GM18951 (cell line): Measurements from ENCODE around the gene DYNLT2.
"Not testable (repeated sequence)": the region's sequence is repeated elsewhere in the genome, so short reads cannot be mapped to it uniquely, and the experiment has no call there.

Source experiments
- POLR2A ChIP-seq: IDR thresholded peaks from 4 replicates; pipeline ENCODE4 v1.6.1; 2011; ENCODE audit warnings: mild to moderate bottlenecking; ENCODE audit not compliant: insufficient read length, insufficient read depth; ENCODE audit errors: extremely low read depth
- in situ Hi-C: fragments of 300-500 bp; cut with MboI; formaldehyde crosslinking; loops from one replicate; pipeline ENCODE4 v1.12.0; 2022; ENCODE audit warnings: low sequenced_read_pairs, mixed read lengths, inconsistent platforms; ENCODE audit not compliant: unreplicated experiment

Gene DYNLT2

DNA sequence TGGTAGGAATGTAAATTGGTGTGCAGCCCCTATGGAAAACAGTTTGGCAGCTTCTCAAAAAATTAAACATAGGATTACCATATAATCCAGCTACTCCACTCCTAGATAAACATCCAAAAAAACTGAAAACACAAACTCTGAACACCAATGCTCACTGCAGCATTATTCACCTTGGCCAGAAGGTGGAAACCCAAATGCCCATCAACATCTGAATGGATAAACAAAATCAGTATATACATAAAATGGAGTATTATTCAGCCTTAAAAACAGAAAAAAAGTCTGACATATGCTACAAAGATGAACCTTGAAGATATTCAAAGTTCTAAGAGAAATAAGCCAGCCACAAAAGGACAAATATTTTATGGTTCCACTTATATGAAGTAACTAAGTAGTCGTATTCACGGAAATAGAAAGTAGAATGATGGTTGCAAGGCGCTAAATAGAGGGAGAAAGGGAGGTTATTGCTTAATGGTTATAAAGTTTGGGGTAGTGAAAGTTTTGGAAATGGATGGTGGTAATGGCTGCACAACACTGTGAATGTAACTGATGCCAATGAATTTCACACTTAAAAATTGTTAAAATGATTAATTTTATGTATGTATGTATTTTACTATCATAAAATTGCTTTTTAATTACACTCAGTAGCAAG lies 31.0 kb downstream of the DYNLT2 start:
- in situ Hi-C loops, result no loop called here
- TF ChIP-seq POLR2A, result no peak

DNA sequence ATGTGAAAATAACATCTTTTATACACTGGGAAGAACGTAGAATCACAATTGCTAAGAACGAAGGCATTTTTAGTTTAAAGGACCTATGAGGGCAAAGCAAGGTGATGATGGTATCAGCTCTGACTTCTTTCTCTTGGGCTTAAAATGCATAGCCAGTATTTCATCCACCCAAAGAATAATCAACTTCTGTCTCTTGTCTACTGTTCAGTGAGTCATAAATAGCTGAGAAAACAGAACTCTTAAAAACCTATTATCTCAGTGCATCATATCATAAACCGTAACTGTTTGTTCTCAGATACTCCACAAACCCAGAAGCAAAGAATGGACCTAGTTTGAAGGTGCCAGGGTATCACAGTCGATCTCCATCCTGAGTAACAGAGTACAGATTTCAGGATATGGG lies 32.3 kb downstream of the DYNLT2 start:
- no peak for TF ChIP-seq POLR2A
- in situ Hi-C loops, result no loop called here

DNA sequence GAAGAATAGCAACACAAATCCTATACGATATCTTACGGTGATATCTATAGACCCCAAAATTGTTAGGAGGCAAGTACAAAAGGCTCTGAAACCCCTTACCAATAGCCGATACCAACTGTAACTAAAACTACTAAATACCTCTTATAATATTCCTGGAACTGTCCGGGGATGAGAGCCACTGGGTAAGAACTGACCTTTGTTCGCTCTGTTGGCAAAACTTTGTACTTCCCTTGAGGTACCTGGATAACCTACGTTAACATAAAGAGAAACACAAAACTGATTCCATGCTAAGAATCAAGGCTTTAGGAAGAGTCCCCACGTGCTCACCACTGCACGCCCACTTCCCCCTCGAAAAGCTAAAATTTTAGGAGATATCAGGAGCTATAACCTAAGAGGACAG lies 36.8 kb downstream of the DYNLT2 start:
- in situ Hi-C loops, result no loop called here
- no peak for TF ChIP-seq POLR2A

DNA sequence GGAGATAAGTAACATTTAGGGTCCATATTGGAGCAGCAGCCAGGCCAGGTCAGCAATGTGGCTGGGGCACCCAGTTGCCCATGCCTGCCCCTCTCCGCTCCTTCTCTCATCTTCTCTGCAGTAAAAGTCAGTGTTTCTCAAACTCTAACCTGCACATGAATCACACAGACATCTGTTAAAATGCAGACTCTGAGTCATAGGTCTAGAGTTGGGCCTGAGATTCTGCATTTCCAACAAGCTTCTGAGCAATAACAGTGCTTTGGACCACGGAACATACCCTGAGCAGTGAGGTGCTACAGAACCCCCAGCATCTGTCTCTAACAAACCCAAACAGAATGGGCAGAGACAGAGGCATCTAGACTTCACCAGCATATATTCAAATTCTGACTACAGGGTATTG lies 37.2 kb downstream of the DYNLT2 start:
- in situ Hi-C loops, result no loop called here
- no peak for TF ChIP-seq POLR2A

DNA sequence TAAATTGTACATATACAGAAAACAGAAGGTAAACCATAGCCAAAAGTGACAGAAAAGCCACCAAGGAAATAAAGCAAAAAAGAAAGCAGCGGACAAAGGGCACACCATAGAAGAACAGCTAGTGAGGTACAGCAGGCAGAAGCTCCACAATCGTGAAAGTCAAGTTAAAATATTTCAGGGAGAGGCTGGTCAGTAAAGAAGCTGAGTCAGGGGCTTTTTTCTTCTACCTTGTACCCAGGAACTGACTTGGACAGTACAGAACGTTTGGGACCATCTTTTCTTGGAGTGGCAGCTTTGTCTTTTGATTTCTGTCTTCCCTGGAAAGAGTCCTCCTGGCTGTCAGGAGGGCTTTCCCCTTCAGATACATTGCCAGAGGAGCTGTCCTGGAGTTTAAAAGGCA lies 41.4 kb downstream of the DYNLT2 start:
- in situ Hi-C loops, result no loop called here
- no peak for TF ChIP-seq POLR2A

DNA sequence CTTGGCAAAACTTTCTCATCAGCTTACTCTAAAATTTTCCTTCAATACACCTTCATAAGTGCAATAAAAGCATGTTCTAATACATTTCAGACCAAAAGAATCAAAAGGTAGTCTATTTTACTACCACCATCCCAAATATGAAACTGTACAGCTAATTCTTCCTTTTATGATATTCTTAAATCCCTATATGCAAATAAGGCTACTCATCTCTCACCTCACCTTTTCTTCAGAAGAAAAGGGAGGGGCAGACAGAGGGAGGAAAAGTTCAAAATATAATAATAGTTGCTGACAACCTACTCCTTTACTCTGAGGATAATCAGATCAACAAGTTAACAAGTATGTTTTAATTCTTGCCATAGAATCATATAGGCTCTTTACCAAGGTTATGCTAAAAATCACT lies 42.1 kb downstream of the DYNLT2 start:
- in situ Hi-C loops, result no loop called here
- TF ChIP-seq POLR2A, result no peak

DNA sequence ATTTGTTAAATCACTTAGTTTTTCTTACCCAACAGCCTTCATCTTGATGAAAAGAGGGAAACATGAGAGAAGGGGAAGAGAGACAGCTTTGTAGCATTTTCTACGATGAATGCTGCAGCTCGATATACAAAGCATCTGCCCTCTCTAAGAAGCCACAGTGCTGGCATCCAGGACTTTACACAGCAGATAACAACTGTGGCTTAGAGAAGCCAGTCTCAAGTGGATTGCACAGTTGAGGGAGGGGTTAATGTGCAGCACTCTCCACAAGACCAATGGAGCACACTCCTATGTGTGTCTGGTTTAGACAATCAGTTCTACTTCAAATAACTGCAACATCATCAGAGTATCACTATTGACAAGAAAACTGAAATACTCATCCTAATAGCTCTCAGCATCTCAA lies 43.6 kb downstream of the DYNLT2 start:
- TF ChIP-seq POLR2A, result no peak
- in situ Hi-C loops, result no loop called here

DNA sequence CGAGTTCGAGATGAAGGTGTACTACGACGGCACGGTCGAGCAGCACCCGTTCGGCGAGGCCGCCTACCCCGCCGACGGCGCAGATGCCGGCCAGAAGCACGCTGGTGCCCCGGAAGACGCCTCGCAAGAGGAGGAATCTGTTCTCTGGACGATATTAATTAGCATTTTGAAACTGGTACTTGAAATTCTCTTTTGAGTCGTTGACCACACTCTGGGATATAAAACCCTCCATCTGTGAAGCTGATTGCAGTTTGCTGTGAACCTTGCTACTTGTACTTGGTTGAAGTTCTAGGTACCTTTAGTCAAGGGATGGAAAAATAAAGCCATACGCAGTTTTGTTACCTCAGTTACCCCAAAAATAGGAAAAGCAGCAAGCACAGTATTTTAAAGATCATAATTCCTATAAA lies 48.5 kb downstream of the DYNLT2 start:
- TF ChIP-seq POLR2A, result no peak
- in situ Hi-C loops, result no loop called here

DNA sequence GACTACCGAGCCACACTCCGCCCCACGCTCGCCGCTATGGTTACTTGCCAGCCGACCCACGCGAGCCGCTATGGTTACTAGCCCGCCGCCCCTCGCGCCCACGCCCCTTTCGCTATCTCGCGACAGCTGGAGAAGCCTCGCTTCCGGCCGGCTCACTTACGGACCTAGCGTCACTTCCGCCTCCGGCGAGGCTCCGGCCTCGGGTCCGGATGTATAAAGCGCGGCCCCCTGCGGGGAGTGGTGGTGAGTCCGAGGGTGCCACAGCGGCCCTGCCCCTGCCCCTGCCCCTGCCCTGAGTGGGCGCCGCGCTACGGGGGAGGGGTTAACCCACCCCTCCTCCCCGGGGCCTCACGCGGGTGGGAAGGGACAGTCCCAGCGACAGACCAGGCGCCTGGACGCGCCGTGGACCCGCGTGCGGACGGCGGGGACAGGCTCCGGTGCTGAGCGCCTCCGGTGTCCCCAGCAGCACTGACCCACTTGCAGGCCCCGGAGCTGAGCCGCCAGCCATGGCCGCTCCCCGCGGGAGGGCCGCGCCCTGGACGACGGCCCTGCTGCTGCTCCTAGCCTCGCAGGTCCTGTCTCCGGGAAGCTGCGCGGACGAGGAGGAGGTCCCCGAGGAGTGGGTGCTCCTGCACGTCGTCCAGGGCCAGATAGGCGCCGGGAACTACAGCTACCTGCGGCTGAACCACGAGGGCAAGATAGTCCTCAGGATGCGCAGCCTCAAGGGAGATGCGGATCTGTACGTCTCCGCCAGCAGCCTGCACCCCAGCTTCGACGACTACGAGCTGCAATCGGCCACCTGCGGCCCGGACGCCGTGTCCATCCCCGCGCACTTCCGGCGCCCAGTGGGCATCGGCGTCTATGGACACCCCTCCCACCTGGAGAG lies 49.2 kb downstream of the DYNLT2 start, which contains the start of the genes C6orf120 and WDR27:
C6orf120 (plus strand) TSS at position 173 of the 886 bp plus-strand sequence; CDS start at position 507, 334 bp downstream.
WDR27 (minus strand) TSS at position 76 of the 886 bp plus-strand sequence. CDS start 13,024 bp downstream, outside the sequence.
- in situ Hi-C loops, result no loop called here

DNA sequence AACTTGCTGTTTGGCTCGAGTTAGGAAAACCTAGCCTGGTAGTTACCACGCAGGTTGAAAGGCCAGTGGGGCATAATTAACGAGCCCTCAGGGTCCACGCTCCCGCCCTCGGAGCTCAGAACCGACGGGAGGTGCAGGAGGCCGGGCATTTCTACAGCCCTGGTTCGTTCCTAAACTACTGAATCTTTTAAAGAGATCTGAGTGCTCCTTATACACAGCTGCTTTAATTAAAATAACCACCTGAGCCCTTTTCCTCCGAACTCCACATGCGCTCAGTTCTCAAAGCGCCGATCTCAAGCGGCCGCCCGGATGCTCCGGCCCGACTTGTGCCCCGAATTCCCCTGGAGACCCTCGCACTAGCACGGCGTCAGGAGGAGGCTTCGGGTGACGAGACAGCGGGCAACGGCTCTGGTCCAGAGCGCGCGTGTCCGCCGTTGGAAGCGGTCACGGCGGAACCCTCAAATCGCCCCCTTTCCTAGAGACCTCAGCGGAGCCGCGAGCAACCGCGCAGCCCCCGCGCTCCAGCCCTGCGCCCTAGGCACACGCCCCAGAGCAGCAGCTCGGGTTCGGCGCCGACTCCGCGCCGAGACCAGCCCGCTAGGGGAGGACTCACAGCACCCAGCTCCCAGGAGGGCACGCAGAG lies 49.9 kb downstream of the DYNLT2 start:
- in situ Hi-C loops, result no loop called here
- no peak for TF ChIP-seq POLR2A

More for the DNA sequence above, 49.2 kb downstream of the DYNLT2 start, which contains the start of the genes C6orf120 and WDR27:
- peak; percentile 90 for TF ChIP-seq POLR2A

DNA sequence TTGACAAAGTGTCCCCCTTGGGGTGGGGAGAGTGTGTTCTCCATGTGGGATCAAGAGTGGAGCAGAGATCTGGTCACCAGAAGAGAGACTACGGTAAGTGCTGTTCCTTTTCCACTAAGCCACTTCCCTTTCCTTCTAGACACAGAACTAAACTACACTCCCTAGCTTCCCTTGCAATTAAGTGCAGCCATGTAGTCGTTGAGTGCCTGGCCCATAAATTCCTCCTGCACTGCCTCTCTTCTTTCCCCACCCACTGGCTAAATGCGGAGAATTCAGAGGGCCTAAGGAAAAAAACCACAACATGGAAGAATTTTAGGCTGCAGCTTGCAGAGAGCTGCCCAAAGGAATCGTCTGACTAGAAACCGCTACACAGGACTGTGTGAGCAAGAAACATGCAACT lies 51.1 kb downstream of the DYNLT2 start:
- in situ Hi-C loops, result no loop called here
- no peak for TF ChIP-seq POLR2A

DNA sequence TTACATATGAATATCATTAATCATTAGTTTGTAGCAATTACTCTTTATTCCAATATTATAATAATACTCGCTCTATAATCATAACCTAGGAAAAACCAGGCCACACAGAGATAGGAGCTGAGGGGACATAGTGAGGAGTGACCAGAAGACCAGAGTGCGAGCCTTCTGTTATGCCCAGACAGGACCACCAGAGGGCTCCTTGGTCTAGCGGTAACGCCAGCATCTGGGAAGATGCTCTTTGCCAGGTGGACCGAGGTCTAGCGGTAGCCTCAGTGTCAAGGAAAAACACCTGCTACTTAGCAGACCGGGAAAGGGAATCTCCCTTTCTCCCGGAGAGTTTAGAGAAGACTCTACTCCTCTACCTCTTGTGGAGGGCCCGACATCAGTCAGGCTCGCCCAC lies 54.3 kb downstream of the DYNLT2 start:
- in situ Hi-C loops, result not testable (repeated sequence)

DNA sequence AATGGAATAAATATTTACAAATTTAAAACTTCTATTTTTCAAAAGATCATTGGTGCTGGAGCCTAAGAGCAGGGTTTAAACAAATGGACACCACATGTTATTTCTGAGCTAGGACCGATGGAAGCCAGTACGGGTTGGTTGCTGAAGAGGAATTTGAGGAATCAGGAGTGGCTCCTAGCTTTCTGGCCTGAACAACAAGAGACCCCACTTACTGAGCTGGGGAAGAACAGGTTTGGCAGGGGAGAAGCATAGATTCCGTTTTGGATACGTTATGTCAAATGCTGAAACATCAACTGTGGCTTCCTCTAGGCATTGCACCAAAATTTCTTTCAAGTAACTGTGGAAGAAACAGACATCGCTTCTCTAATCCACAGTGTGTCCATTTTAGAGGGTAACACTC lies 56.2 kb downstream of the DYNLT2 start:
- in situ Hi-C loops, result no loop called here
- no peak for TF ChIP-seq POLR2A
